ENCODE measurements around the gene DHRS11. TPM values are rescaled to one million over a fixed set of nuclear protein-coding genes. Genes with fewer than 3 reads are reported as not detected.

DHRS11 gene
- total RNA-seq, 4 donors from 2014 or later, result 10.5 to 19.7 (median 16.9) TPM

DNA sequence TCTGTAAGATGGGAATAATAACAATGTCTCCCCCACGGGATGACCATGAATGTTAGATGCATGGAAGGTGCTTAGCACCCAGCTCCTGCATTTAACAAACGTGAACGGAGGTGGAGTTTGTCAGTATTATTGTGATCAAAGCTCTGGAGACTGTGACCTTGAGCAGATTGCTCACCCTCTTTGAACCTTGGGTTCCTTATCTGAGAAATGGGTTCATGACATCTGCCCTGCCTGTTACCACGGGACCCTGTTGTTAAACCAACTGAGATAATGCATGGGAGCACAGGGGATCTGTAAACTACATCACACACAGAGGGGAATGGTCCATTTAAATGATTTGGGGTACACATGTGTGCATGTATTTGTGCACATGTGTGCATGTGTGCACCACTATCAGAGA is 39.3 kb downstream of the DHRS11 start:
- Histone ChIP-seq H3K36me3 (no peaks in the 10 kb centered on the region), H3K4me3 (no peak overlapping the region), H3K9me3 (no peaks in the 10 kb centered on the region), H3K27ac (no peak overlapping the region), H3K4me1 (peaks cover 4% of the 10 kb centered on the region), H3K27me3 (peaks cover 24% of the 10 kb centered on the region)
- TF ChIP-seq EP300 (IDR thresholded peaks at IDR 0.05) (no peak), POLR2A (IDR thresholded peaks at IDR 0.05) (no peak), POLR2AphosphoS5 (IDR thresholded peaks at IDR 0.05) (no peak)
- TF ChIP-seq, protein P1, sequence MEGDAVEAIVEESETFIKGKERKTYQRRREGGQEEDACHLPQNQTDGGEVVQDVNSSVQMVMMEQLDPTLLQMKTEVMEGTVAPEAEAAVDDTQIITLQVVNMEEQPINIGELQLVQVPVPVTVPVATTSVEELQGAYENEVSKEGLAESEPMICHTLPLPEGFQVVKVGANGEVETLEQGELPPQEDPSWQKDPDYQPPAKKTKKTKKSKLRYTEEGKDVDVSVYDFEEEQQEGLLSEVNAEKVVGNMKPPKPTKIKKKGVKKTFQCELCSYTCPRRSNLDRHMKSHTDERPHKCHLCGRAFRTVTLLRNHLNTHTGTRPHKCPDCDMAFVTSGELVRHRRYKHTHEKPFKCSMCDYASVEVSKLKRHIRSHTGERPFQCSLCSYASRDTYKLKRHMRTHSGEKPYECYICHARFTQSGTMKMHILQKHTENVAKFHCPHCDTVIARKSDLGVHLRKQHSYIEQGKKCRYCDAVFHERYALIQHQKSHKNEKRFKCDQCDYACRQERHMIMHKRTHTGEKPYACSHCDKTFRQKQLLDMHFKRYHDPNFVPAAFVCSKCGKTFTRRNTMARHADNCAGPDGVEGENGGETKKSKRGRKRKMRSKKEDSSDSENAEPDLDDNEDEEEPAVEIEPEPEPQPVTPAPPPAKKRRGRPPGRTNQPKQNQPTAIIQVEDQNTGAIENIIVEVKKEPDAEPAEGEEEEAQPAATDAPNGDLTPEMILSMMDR (IDR thresholded peaks at IDR 0.05), result no peak
- no peak for DNase-seq (ENCODE audit: low spot score in 2 of 2)
- WGBS, result 76% methylated on average over 4 of the region's 4 CpGs

DNA sequence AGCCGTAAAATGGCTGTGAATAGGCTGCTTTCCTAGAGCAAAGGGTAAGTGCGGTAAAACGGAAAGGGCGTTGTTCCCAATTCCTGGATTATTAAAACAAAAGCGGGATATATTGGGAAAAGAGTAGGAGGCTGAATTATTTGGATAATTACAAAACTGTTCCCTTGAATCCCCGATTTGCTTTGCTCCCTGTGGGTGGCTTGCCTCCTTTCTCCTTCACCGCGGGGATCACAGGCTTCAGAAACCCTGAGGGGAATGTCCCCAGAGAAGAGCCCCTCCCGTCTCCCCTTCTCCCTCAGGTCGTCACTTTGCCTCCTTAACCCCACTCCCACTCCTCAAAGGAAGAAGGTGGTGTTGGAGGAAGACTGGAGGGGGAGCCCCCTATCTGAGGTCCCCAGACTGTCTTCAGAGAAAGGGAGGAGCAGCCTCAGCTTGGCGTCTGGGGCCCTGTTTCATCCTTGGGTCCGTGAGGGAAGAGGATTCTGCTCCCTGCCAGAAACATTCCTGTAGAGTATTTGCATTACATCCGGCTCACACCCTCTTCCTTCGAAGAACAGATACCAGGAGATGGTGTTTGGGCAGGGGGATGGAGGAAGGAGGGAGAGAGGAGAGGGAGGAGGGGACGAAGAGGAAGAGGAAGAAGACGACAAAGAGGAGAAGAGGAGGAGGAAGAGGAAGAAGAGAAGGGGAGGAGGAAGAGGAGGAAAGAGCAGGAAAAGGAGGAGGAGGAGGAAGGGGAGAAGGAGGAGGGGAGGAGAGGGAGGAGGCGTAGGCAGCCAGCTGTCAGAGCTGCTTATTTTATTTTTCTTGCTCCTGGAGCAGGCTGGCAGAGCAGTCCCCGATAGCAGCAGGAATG is 41.5 kb downstream of the DHRS11 start:
- 34% methylated on average over 18 of the region's 18 CpGs for WGBS
- no peak for DNase-seq (ENCODE audit: low spot score in 2 of 2)
- Histone ChIP-seq H3K27ac (no peak overlapping the region), H3K27me3 (peaks cover 46% of the 10 kb centered on the region), H3K9me3 (no peaks in the 10 kb centered on the region), H3K4me3 (no peak overlapping the region), H3K4me1 (peaks cover 4% of the 10 kb centered on the region), H3K36me3 (no peaks in the 10 kb centered on the region)
- TF ChIP-seq POLR2AphosphoS5 (IDR thresholded peaks at IDR 0.05) (no peak), EP300 (IDR thresholded peaks at IDR 0.05) (no peak), POLR2A (IDR thresholded peaks at IDR 0.05) (no peak)
- TF ChIP-seq, protein P1 (IDR thresholded peaks at IDR 0.05), result no peak

DNA sequence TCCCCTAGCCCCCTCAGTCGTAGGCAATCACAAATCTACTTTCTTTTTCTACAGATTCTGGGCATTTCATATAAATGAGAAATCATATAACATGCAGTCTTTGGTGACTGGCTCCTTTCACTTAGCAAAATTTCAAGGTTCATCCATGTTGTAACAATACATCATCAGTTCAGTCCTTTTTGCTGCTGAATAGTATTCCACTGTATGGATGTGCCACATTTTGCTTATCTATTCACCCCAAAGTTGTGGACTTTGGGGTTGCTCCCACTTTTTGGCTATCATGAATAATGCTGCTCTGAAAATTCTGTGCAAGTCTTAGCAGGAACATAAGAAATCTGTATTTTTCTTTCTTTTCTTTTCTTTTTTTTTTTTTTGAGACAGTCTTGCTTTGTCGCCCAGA is 48.7 kb downstream of the DHRS11 start:
- peaks cover 96% of the 10 kb centered on the region for H3K27me3 ChIP-seq

DNA sequence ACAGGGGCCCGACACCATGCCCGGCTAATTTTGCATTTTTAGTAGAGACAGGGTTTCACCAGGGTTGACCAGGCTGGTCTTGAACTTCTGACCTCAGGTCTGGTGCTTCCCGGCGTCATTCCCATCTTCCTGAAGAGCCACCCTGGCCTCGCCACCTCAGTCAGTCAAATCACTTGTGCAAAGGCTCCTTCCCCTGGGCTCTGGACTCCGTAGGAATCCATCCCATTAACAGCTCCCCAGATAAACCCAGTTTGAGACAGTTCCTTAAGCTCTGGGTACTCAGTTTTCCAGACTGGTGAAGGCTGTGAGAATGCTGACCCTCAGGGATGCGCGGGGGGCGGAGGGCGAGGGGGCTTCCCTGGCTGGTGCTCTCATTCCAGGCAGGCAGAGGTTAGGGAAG is 49.2 kb downstream of the DHRS11 start:
- Histone ChIP-seq H3K27me3 (peaks cover 96% of the 10 kb centered on the region), H3K4me3 (no peak overlapping the region), H3K9me3 (no peaks in the 10 kb centered on the region), H3K4me1 (peaks cover 19% of the 10 kb centered on the region), H3K27ac (no peak overlapping the region), H3K36me3 (no peaks in the 10 kb centered on the region)
- no peak for DNase-seq (ENCODE audit: low spot score in 2 of 2)
- TF ChIP-seq, protein P1 (IDR thresholded peaks at IDR 0.05), result no peak
- no peak for TF ChIP-seq POLR2A (IDR thresholded peaks at IDR 0.05)
- TF ChIP-seq POLR2AphosphoS5 (IDR thresholded peaks at IDR 0.05), result no peak
- TF ChIP-seq EP300 (IDR thresholded peaks at IDR 0.05), result no peak
- WGBS, result 70% methylated on average over 10 of the region's 10 CpGs

More for the DNA sequence above, 48.7 kb downstream of the DHRS11 start:
- Histone ChIP-seq H3K27ac (no peak overlapping the region), H3K36me3 (no peaks in the 10 kb centered on the region), H3K9me3 (no peaks in the 10 kb centered on the region), H3K4me3 (no peak overlapping the region), H3K4me1 (peaks cover 19% of the 10 kb centered on the region)
- 87% methylated on average over 2 of the region's 2 CpGs for WGBS
- TF ChIP-seq EP300 (IDR thresholded peaks at IDR 0.05) (no peak), POLR2A (IDR thresholded peaks at IDR 0.05) (no peak)
- DNase-seq (ENCODE audit: low spot score in 2 of 2), result no peak

DNA sequence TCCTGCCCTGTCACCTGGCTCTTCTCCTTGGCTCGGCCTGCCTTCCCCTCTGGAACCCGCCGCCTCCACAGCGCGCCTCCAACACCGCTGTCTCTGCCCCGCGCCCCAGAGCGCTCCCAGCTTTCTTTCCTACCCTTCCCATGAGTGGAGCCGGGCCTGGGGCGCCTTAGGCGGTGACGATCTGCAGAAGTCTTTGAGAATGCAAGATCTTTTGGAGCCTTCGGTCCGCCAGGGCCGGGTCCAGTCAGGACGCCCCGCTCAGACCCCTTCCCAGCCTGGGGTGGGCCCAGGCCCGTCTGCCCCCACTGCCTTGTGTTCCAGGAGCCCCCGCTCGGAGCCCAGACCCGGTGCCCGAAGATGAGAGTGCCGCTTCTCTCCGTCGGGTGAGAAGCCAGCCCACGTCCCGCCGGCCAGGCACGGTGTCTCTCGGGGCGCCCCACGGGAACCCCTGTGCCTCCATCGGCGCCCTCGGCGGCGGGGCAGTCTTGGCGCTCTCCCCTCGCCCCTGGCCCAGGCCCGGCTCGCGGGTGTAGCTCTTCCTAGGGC is 49.7 kb downstream of the DHRS11 start:
- Histone ChIP-seq H3K27ac (no peak overlapping the region), H3K4me3 (peak overlapping the region; percentile 49), H3K9me3 (no peaks in the 10 kb centered on the region), H3K36me3 (no peaks in the 10 kb centered on the region), H3K4me1 (peaks cover 19% of the 10 kb centered on the region), H3K27me3 (peaks cover 97% of the 10 kb centered on the region)
- DNase-seq (ENCODE audit: low spot score in 2 of 2), result no peak
- no peak for TF ChIP-seq POLR2AphosphoS5 (IDR thresholded peaks at IDR 0.05)
- TF ChIP-seq, protein P1 (IDR thresholded peaks at IDR 0.05), result no peak
- TF ChIP-seq POLR2A (IDR thresholded peaks at IDR 0.05), result no peak
- no peak for TF ChIP-seq EP300 (IDR thresholded peaks at IDR 0.05)
- WGBS, result 12% methylated on average over 20 of the region's 43 CpGs
